ENCODE results near the gene ARL8B.
"Not testable (repeated sequence)": the region's sequence is repeated elsewhere in the genome, so short reads cannot be mapped to it uniquely, and the experiment has no call there.

ARL8B gene

GRCh38 chr3:5112043-5112442 lies 10.0 kb upstream of the ARL8B start:
- no peak for DNase-seq (ENCODE audit: low spot score)

- DNase-seq (ENCODE audit: low spot score) = not testable (repeated sequence)
Observed at GRCh38 chr3:5113726-5114125, 8.4 kb upstream of the ARL8B start.

GRCh38 chr3:5115506-5116162 lies 6.5 kb upstream of the ARL8B start:
- no peak for DNase-seq (ENCODE audit: low spot score)

- no peak for DNase-seq (ENCODE audit: low spot score)
Observed at GRCh38 chr3:5116538-5116937, 5.6 kb upstream of the ARL8B start.

GRCh38 chr3:5120446-5120845 lies 1.6 kb upstream of the ARL8B start:
- no peak for DNase-seq (ENCODE audit: low spot score)

GRCh38 chr3:5122741-5123706 lies 932 bp downstream of the ARL8B start:
- DNase-seq (ENCODE audit: low spot score) = no peak

GRCh38 chr3:5123937-5124336 lies 1.8 kb downstream of the ARL8B start:
- no peak for DNase-seq (ENCODE audit: low spot score)

- DNase-seq (ENCODE audit: low spot score) = no peak
Observed at GRCh38 chr3:5126586-5126985, 4.5 kb downstream of the ARL8B start.

GRCh38 chr3:5128849-5129248 lies 6.8 kb downstream of the ARL8B start:
- DNase-seq (ENCODE audit: low spot score) = no peak

GRCh38 chr3:5133239-5134018 lies 11.3 kb downstream of the ARL8B start:
- no peak for DNase-seq (ENCODE audit: low spot score)

GRCh38 chr3:5134019-5134391 lies 11.9 kb downstream of the ARL8B start:
- no peak for DNase-seq (ENCODE audit: low spot score)

GRCh38 chr3:5134499-5134898 lies 12.4 kb downstream of the ARL8B start:
- DNase-seq (ENCODE audit: low spot score) = no peak

GRCh38 chr3:5136211-5136918 lies 14.3 kb downstream of the ARL8B start:
- no peak for DNase-seq (ENCODE audit: low spot score)

- DNase-seq (ENCODE audit: low spot score) = no peak
Observed at GRCh38 chr3:5136919-5137429, 14.9 kb downstream of the ARL8B start.

- no peak for DNase-seq (ENCODE audit: low spot score)
Observed at GRCh38 chr3:5138214-5138981, 16.3 kb downstream of the ARL8B start.

GRCh38 chr3:5140230-5140621 lies 18.1 kb downstream of the ARL8B start:
- DNase-seq (ENCODE audit: low spot score) = no peak

- no peak for DNase-seq (ENCODE audit: low spot score)
Observed at GRCh38 chr3:5140839-5141238, 18.7 kb downstream of the ARL8B start.

- no peak for DNase-seq (ENCODE audit: low spot score)
Observed at GRCh38 chr3:5141760-5142159, 19.7 kb downstream of the ARL8B start.

- DNase-seq (ENCODE audit: low spot score) = no peak
Observed at GRCh38 chr3:5143464-5143863, 21.4 kb downstream of the ARL8B start.

GRCh38 chr3:5144316-5144994 lies 22.4 kb downstream of the ARL8B start:
- DNase-seq (ENCODE audit: low spot score) = no peak
